Placental pericyte (primary cell): ENCODE results near the gene OGFR. TPM values are rescaled to one million over a fixed set of nuclear protein-coding genes. Genes with fewer than 3 reads are reported as not detected.

ENCODE experiments used
- small RNA-seq: library from RNA; depleted of rRNA; stranded (forward); fragments of <200 nt; gene quantifications from one replicate; pipeline ENCODE3, GENCODE V24; 2012; ENCODE audit warnings: low replicate concordance
- total RNA-seq: library from RNA; depleted of rRNA; stranded (reverse); fragments of >200 nt; gene quantifications from 2 replicates; pipeline ENCODE4 v1.2.3, GENCODE V29; 2012

OGFR gene, protein sequence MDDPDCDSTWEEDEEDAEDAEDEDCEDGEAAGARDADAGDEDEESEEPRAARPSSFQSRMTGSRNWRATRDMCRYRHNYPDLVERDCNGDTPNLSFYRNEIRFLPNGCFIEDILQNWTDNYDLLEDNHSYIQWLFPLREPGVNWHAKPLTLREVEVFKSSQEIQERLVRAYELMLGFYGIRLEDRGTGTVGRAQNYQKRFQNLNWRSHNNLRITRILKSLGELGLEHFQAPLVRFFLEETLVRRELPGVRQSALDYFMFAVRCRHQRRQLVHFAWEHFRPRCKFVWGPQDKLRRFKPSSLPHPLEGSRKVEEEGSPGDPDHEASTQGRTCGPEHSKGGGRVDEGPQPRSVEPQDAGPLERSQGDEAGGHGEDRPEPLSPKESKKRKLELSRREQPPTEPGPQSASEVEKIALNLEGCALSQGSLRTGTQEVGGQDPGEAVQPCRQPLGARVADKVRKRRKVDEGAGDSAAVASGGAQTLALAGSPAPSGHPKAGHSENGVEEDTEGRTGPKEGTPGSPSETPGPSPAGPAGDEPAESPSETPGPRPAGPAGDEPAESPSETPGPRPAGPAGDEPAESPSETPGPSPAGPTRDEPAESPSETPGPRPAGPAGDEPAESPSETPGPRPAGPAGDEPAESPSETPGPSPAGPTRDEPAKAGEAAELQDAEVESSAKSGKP
- 55.6 and 66.1 TPM in 2 replicates for total RNA-seq

DNA sequence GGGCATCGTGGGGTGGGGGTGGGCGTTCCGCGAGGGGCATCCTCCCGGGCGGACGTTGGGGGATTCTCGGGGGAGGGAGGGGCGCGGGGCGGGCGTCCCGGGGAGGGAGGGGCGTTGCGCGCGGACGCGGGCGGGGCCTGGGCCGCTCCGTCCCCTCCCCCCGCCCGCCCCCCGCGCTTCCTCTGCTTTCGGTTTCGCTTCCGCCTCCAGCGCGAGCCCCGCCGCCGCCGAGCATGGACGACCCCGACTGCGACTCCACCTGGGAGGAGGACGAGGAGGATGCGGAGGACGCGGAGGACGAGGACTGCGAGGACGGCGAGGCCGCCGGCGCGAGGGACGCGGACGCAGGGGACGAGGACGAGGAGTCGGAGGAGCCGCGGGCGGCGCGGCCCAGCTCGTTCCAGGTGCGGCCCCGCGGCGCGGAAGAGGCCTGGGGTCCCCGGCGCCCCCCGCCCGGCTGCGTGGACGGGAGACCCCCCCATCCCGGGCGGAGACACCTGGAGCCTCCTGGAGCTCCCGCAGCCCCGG, at the start of gene OGFR:
Gene OGFR (plus strand): TSS at position 209 of the 528 bp plus-strand sequence. CDS start 25 bp downstream, at position 234.

DNA sequence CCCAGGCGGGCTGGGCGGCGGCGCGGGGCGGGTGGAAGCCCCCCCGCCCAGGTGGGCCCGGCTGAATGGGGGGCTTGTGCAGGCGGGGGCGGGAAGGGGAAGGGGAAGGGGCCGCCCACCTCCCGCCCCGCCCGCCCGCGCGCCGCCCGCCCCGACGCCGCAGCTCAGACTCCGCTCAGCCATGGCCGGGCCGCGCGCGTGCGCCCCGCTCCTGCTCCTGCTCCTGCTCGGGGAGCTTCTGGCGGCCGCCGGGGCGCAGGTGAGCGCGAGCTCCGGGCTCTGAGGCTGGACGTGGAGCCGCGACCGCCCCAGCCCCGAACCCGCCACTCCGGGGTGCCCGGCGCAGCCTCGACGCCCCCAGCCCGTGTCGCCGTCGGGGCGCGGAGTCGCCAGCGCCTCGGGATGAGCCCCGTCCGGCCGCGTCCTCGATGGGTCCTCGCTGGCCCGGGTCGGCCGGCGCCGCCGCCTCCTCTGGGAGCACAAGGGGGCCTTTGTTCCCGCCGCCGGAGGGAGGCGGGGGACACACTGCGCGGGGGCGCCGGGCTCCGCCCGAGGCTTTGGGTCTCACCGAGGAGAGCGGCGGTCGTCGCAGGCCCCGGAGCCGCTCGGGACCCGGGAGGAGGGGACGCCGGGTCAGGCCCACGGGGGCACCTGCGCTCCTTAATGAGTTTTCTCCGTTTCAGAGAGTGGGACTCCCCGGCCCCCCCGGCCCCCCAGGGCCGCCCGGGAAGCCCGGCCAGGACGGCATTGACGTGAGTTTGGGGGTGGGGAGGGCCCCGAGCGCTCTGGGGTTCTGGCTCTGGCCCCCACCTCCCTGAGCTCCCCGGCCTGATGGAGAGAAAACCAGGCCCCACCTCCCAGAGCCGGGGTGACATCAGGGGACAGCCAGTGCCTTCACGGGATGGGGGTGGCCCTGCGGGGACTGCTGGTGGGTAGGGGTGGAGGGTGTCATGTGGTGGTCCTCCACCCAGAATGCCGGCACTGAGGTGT, 12.5 kb downstream of the OGFR start, which contains the start of gene COL9A3:
Gene COL9A3 (plus strand): TSS at position 167 of the 990 bp plus-strand sequence. CDS start 15 bp downstream, at position 182.

DNA sequence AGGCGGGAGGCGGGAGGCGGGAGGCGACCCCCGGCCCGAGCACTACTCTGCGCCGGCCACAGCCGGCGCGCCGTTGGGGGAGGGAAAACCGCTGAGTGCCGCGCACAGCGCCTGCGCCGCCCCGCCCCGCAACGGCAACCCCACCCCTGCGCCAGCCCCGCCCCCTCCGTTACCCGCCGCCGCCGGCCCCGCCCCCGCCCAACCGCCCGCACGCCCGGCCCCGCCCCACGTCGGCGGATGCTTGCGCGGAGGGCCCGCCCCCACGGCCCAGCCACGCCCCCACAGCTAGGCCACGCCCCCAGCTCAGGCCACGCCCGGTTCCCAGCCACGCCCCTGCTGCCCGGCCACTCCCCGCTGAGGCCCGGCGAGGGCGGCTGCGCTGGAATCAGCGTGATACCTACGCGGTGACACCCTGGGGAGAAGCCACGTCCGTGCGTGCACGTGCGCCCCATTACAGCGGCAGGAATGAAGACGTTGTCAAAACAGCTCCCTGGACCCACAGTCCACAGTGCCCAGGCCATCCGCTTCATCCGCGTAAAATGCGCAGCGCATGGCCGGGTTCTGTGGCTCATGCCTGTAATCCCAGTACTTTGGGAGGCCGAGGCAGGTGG, 57.2 kb downstream of the OGFR start, which contains the start of gene TCFL5:
Gene TCFL5 (minus strand): TSS at position 97 of the 611 bp plus-strand sequence. CDS start 152 bp downstream, outside the sequence.

Small RNA genes within 50 kb of the gene (small RNA-seq; reads per million reads assigned to genes)
- not detected for gene DPH3P1

Other genes with a start within 250 kb of the OGFR start
- 0.44 and 6.6 TPM in 2 replicates for gene SLCO4A1, start 162.3 kb upstream of the OGFR start, total RNA-seq
- gene NTSR1, start 96.0 kb upstream of the OGFR start, total RNA-seq: 0.22 and 29.8 TPM in 2 replicates
- gene MRGBP, start 8.4 kb upstream of the OGFR start, total RNA-seq: 16.4 and 34.2 TPM in 2 replicates
- 0.43 TPM in 1 of 2 replicates, not detected in the other for gene COL9A3, start 12.2 kb downstream of the OGFR start, total RNA-seq
- gene TCFL5, start 57.0 kb downstream of the OGFR start, total RNA-seq: 8.3 and 17.5 TPM in 2 replicates
- gene DIDO1, start 121.7 kb downstream of the OGFR start, total RNA-seq: 42.7 and 53.8 TPM in 2 replicates
- 24.7 and 29.6 TPM in 2 replicates for gene GID8, start 133.3 kb downstream of the OGFR start, total RNA-seq
- gene SLC17A9, start 147.9 kb downstream of the OGFR start, total RNA-seq: 24.1 and 40.4 TPM in 2 replicates
- not detected in 2 replicates for gene BHLHE23, start 202.1 kb downstream of the OGFR start, total RNA-seq